OCI-LY3 (cell line): ENCODE results near the gene EARS2.
A peak's percentile ranks its signal among the peaks of the same experiment; 100 is the strongest.

Source experiments
- H2AFZ ChIP-seq: fragments of 200-600, 300-600 bp; shearing (Covaris generic); 2 replicates; pipeline ENCODE4 v1.6.0; 2014; ENCODE audit warnings: antibody characterized with exemption, low read depth, low read length
- H3K27ac ChIP-seq: fragments of 200-600, 300-600 bp; sonication (generic); 2 replicates; pipeline ENCODE4 v1.5.1; 2014; ENCODE audit warnings: mild to moderate bottlenecking, low read length, moderate library complexity, mixed read lengths
- H3K27me3 ChIP-seq: fragments of 200-600, 300-600 bp; sonication (generic); 2 replicates; pipeline ENCODE4 v1.6.1; 2014; ENCODE audit warnings: low read depth, low read length, mixed read lengths
- H3K36me3 ChIP-seq: fragments of 200-600, 300-600 bp; sonication (generic); replicated peaks from 2 replicates; pipeline ENCODE3; 2014; ENCODE audit warnings: low read depth, low read length, mixed read lengths
- H3K4me1 ChIP-seq: fragments of 300-600, 200-600 bp; sonication (generic); 2 replicates; pipeline ENCODE4 v1.6.1; 2014; ENCODE audit warnings: low read length, mixed read lengths
- H3K4me2 ChIP-seq: fragments of 200-600, 300-600 bp; sonication (generic); 2 replicates; pipeline ENCODE4 v1.6.1; 2014; ENCODE audit warnings: low read length, mixed read lengths
- H3K4me3 ChIP-seq: fragments of 300-600, 200-600 bp; sonication (generic); 2 replicates; pipeline ENCODE4 v1.5.1; 2014; ENCODE audit warnings: antibody characterized with exemption, mild to moderate bottlenecking, low read length, moderate library complexity
- H3K79me2 ChIP-seq: fragments of 300-600, 200-600 bp; shearing (Covaris generic); 2 replicates; pipeline ENCODE4 v1.6.1; 2014; ENCODE audit warnings: mild to moderate bottlenecking, low read length, mixed read lengths
- H3K9ac ChIP-seq: fragments of 300-600, 200-600 bp; shearing (Covaris generic); 2 replicates; pipeline ENCODE4 v1.6.0; 2014; ENCODE audit warnings: mild to moderate bottlenecking, low read length, moderate library complexity
- H3K9me3 ChIP-seq: fragments of 200-600, 300-600 bp; shearing (Covaris generic); 2 replicates; pipeline ENCODE4 v1.6.1; 2014; ENCODE audit warnings: low read length, mixed read lengths; ENCODE audit not compliant: insufficient read depth
- H4K20me1 ChIP-seq: fragments of 200-600, 300-600 bp; sonication (generic); 2 replicates; pipeline ENCODE4 v1.6.1; 2016; ENCODE audit warnings: low read length, mixed read lengths; ENCODE audit not compliant: insufficient read depth
- EZH2phosphoT487 ChIP-seq: fragments of 200-600 bp; shearing (Covaris generic); IDR thresholded peaks from 2 replicates; pipeline ENCODE4 v1.6.1; 2018; ENCODE audit warnings: antibody characterized with exemption, mixed run types, low read depth
- TF ChIP-seq, protein P1 (sequence below): fragments of 200-600, 300-600 bp; sonication (generic); IDR thresholded peaks from 2 replicates; pipeline ENCODE4 v1.5.1; 2014; ENCODE audit warnings: antibody characterized with exemption, low read length, low read depth

The EARS2 gene

DNA sequence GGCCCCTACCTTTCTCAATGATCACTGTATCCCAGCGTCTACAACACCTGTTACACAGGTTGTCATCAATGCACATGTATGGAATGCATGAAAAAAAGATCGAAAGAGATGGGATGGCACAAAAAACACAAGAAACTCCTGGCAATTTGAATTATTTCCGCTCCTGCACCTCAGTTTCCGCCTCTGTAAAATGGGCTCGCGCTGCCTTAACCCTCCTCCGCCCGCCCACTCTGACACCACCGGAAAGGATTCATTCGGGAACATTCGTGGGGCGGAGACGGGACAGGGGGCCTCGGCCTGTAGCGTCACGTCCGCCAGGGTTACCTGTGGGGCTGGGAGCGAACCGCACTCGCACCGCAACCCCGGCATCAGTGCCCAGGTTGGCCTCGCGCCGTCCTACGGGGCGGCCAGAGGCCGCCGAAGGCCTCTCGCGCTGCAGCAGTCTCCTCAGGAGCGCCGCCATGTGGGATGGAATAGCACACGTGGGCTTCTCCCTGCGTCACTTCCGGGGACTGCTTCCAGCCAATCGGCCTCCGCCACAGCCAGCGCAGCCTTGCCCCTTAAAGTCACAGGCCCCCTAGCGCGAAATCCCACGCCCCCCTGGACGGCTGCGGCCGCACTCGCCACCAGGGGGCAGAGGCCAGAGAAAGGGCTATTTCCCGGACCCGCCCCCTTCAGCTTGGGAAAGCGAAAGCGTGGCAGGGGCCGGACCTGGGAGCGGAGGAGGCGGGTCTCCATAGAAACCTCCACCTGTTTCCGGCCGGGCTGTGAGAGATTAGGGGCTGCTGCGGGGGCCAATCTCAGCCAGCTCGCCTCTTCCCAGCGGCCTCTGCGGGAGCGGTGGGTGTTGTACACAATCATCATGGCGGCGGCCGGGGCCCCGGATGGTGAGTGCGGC, at the start of gene EARS2, which contains the start of gene UBFD1:
Gene EARS2, minus strand, starts transcription at position 470 of the 898 bp plus-strand sequence. Its CDS starts 7 bp downstream, at position 463.
Gene UBFD1, plus strand, starts transcription at position 847 of the 898 bp plus-strand sequence. Its CDS starts 16 bp downstream, at position 863.
- Histone ChIP-seq H3K27me3 (no peaks in the 10 kb centered on the region), H2AFZ (peak within 1 kb of the TSS; percentile 66; the same call in 1 of the 2 replicates), H4K20me1 (no peaks in the 10 kb centered on the region), H3K9me3 (no peaks in the 10 kb centered on the region), H3K4me3 (peak within 1 kb of the TSS; percentile 82), H3K4me2 (peak within 1 kb of the TSS; percentile 99), H3K79me2 (peaks cover 80% of the 10 kb centered on the region), H3K9ac (peak within 1 kb of the TSS; percentile 73), H3K27ac (peak within 1 kb of the TSS; percentile 74), H3K4me1 (peaks cover 18% of the 10 kb centered on the region), H3K36me3 (peaks cover 41% of the 10 kb centered on the region)
- TF ChIP-seq, protein P1, sequence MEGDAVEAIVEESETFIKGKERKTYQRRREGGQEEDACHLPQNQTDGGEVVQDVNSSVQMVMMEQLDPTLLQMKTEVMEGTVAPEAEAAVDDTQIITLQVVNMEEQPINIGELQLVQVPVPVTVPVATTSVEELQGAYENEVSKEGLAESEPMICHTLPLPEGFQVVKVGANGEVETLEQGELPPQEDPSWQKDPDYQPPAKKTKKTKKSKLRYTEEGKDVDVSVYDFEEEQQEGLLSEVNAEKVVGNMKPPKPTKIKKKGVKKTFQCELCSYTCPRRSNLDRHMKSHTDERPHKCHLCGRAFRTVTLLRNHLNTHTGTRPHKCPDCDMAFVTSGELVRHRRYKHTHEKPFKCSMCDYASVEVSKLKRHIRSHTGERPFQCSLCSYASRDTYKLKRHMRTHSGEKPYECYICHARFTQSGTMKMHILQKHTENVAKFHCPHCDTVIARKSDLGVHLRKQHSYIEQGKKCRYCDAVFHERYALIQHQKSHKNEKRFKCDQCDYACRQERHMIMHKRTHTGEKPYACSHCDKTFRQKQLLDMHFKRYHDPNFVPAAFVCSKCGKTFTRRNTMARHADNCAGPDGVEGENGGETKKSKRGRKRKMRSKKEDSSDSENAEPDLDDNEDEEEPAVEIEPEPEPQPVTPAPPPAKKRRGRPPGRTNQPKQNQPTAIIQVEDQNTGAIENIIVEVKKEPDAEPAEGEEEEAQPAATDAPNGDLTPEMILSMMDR: peak; percentile 72
- no peak for TF ChIP-seq EZH2phosphoT487

DNA sequence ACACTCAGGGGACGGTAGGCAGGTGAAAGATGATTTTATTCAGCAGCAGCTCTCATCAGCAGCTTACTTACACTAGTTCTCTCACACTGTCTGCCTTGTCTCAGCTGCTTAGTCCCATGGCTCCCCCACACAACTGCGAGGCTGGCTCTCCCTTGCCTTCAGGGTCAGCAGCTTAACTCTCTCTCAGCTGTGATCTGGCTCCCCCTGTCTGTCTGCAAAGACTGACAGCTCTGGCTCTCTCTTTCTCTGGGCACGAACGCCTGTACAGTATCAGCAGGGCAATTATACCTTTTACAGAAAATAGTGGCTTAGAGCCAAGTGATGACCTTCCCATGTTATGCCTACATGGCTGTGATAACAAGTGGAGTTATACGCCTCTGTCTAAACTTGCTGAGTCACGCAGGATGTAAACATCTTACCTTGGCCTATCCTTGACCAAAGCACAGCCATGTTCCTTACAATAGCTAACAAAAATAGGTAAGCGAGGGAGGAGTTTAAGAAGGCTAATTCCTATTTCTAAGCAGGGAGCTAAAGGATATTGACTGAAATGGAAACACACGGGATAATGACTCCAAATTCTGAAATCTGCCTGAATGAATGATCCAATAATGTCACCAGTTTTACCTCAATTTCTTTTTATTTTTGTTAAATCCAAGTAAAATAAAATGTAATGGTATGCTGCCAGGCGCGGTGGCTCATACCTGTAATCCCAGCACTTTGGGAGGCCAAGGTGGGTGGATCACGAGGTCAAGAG, 40.0 kb upstream of the EARS2 start:
- no peaks in the 10 kb centered on the region for H3K9me3 ChIP-seq
- peak overlapping the region; percentile 77 for H3K4me2 ChIP-seq
- H3K4me1 ChIP-seq: peaks cover 18% of the 10 kb centered on the region
- no peaks in the 10 kb centered on the region for H3K27me3 ChIP-seq
- peak overlapping the region; percentile 7 for H3K27ac ChIP-seq
- H3K4me3 ChIP-seq: peak overlapping the region; percentile 94
- H3K9ac ChIP-seq: peak overlapping the region; percentile 57; the same call in 1 of the 2 replicates
- H3K79me2 ChIP-seq: peaks cover 38% of the 10 kb centered on the region
- H2AFZ ChIP-seq: peak overlapping the region; percentile 3; the same call in 1 of the 2 replicates
- peaks cover 8% of the 10 kb centered on the region for H4K20me1 ChIP-seq
- TF ChIP-seq EZH2phosphoT487: no peak
- TF ChIP-seq, protein P1: peak; percentile 58
- H3K36me3 ChIP-seq: peaks cover 8% of the 10 kb centered on the region

DNA sequence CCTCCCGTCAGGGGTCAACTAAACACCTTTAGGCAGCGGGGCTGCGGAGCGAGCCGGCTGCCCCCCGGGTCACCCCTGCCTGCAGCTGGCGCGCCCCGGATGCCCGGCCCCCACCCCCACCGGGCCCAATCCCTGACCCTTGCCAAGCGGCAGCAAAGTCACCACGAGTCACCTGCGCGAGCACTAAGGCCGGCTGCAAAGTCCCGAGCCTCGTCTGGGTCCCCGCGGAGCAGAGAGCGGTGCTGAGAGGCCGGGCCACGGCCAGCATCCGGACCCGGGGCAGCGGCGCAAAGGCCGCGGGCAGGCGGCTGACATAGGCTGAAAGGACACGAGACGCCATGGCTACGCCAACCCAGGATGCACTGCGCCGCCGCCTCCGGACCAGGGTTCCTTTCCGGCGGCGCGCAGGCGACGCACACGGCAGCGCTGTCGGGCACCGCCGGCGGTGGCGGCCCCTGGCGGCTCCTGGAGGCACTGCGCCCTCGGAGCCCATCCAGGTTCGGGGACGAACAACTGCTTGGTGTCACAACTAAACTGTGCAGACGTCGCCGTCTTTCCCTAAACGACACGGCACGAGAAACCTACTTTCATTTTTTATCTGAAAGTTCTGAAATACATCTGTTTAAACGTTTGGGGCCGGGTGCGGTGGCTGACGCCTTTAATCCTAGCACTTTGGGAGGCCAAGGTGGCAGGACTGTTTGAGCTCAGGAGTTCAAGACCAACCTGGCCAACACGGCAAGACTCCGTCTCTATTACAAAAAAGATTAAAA, 39.0 kb upstream of the EARS2 start, which contains the start of gene NDUFAB1:
Gene NDUFAB1, minus strand, starts transcription at position 366 of the 770 bp plus-strand sequence. Its CDS starts 26 bp downstream, at position 340.
- Histone ChIP-seq H3K4me3 (peak within 1 kb of the TSS; percentile 94), H3K79me2 (peaks cover 49% of the 10 kb centered on the region), H3K27ac (peak within 1 kb of the TSS; percentile 44), H3K4me1 (peaks cover 18% of the 10 kb centered on the region), H4K20me1 (peaks cover 16% of the 10 kb centered on the region), H3K27me3 (no peaks in the 10 kb centered on the region), H3K9me3 (no peaks in the 10 kb centered on the region), H3K9ac (peak within 1 kb of the TSS; percentile 87), H3K36me3 (peaks cover 17% of the 10 kb centered on the region), H3K4me2 (peak within 1 kb of the TSS; percentile 83), H2AFZ (peak within 1 kb of the TSS; percentile 94)
- TF ChIP-seq, protein P1: peak; percentile 79
- no peak for TF ChIP-seq EZH2phosphoT487
